Measurements from ENCODE around the gene VTCN1. TPM values are rescaled to one million over a fixed set of nuclear protein-coding genes. Genes with fewer than 3 reads are reported as not detected.

The VTCN1 gene
- total RNA-seq, 1 experiment from 2014 or later, result not detected

DNA sequence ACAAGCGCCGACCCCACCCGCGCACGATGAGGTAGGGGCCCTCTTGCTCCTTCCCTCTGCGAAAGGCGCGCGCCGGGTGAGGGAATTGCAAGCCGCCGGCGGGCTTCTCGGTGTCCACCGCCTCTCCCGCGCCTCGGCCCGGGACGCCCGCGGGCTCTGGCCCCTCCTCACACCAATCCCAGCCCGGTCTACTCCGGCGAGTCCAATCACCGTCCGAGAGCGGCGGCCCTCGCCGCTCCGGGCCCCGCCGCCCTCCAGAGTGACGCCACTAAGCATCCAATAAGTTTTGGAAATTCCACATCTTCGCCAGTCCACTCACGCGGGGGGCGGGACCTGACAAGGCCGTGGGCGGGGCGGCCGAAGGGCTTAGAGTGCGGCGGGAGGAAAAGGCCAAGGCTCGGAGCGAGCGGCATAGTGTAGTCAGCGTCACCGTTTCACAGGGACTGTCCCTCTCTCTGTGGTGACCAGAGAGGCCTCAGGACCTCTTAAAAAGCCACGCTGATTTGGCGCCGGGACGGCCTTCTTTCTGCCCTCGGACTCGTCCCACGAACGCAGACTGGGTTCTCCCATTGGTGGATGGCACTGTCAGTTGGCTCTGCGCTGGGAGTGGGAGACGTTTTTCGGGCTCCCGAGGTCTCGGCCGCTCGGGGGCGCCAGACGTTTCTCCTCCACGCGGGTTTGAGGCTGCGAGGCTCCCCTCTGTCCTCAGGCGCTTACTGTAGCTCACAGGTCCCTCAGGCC is 89.0 kb downstream of the VTCN1 start, which contains the start of gene TRIM45 (continued):
- TF ChIP-seq NFYB (CRISPR knock-in tag; conservative IDR thresholded peaks at IDR 0.05; ENCODE audit: low read depth), result peak; percentile 78
- peak; percentile 59; the same call in 1 of the 2 replicates for TF ChIP-seq SP1 (CRISPR knock-in tag; conservative IDR thresholded peaks at IDR 0.05)
- TF ChIP-seq FOXP4 (CRISPR knock-in tag; IDR thresholded peaks at IDR 0.05), result no peak; the same call in 1 of the 2 replicates
- TF ChIP-seq KAT7 (CRISPR knock-in tag; IDR thresholded peaks at IDR 0.05; ENCODE audit: borderline replicate concordance), result no peak
- TF ChIP-seq SMAD4 (CRISPR knock-in tag; IDR thresholded peaks at IDR 0.05), result 0 out of 2 replicates have a peak, but pooled peaks have one; percentile 4
- TF ChIP-seq ZNF317 (CRISPR knock-in tag; IDR thresholded peaks at IDR 0.05; ENCODE audit: borderline replicate concordance, low read depth), result no peak
- TF ChIP-seq ZNF671 (CRISPR knock-in tag; IDR thresholded peaks at IDR 0.05), result no peak
- TF ChIP-seq MYBL2 (CRISPR knock-in tag; IDR thresholded peaks at IDR 0.05), result no peak
- TF ChIP-seq ZNF423 (CRISPR knock-in tag; IDR thresholded peaks at IDR 0.05), result no peak
- TF ChIP-seq ARID4B (CRISPR knock-in tag; IDR thresholded peaks at IDR 0.05; ENCODE audit: borderline replicate concordance), result 0 out of 2 replicates have a peak, but pooled peaks have one; percentile 51
- no peak for TF ChIP-seq FOXJ3 (CRISPR knock-in tag; IDR thresholded peaks at IDR 0.05; ENCODE audit: borderline replicate concordance)
- TF ChIP-seq, protein P1, sequence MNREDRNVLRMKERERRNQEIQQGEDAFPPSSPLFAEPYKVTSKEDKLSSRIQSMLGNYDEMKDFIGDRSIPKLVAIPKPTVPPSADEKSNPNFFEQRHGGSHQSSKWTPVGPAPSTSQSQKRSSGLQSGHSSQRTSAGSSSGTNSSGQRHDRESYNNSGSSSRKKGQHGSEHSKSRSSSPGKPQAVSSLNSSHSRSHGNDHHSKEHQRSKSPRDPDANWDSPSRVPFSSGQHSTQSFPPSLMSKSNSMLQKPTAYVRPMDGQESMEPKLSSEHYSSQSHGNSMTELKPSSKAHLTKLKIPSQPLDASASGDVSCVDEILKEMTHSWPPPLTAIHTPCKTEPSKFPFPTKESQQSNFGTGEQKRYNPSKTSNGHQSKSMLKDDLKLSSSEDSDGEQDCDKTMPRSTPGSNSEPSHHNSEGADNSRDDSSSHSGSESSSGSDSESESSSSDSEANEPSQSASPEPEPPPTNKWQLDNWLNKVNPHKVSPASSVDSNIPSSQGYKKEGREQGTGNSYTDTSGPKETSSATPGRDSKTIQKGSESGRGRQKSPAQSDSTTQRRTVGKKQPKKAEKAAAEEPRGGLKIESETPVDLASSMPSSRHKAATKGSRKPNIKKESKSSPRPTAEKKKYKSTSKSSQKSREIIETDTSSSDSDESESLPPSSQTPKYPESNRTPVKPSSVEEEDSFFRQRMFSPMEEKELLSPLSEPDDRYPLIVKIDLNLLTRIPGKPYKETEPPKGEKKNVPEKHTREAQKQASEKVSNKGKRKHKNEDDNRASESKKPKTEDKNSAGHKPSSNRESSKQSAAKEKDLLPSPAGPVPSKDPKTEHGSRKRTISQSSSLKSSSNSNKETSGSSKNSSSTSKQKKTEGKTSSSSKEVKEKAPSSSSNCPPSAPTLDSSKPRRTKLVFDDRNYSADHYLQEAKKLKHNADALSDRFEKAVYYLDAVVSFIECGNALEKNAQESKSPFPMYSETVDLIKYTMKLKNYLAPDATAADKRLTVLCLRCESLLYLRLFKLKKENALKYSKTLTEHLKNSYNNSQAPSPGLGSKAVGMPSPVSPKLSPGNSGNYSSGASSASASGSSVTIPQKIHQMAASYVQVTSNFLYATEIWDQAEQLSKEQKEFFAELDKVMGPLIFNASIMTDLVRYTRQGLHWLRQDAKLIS (CRISPR knock-in tag; IDR thresholded peaks at IDR 0.05; ENCODE audit: borderline replicate concordance), result no peak
- no peak for TF ChIP-seq ATF6 (CRISPR knock-in tag; IDR thresholded peaks at IDR 0.05)
- TF ChIP-seq TEAD4 (CRISPR knock-in tag; IDR thresholded peaks at IDR 0.05), result peak; percentile 9; the same call in 1 of the 2 replicates
- TF ChIP-seq ATF1 (CRISPR knock-in tag; IDR thresholded peaks at IDR 0.05), result no peak
- TF ChIP-seq NFATC4 (CRISPR knock-in tag; IDR thresholded peaks at IDR 0.05), result no peak
- 0 out of 2 replicates have a peak, but pooled peaks have one; percentile 19 for TF ChIP-seq SMAD3 (CRISPR knock-in tag; IDR thresholded peaks at IDR 0.05; ENCODE audit: borderline replicate concordance)
- TF ChIP-seq PREB (CRISPR knock-in tag; IDR thresholded peaks at IDR 0.05; ENCODE audit: borderline replicate concordance), result no peak
- TF ChIP-seq NFE2L1 (CRISPR knock-in tag; IDR thresholded peaks at IDR 0.05), result peak; percentile 7; the same call in 1 of the 2 replicates
- TF ChIP-seq, protein P2, sequence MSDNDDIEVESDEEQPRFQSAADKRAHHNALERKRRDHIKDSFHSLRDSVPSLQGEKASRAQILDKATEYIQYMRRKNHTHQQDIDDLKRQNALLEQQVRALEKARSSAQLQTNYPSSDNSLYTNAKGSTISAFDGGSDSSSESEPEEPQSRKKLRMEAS (CRISPR knock-in tag; IDR thresholded peaks at IDR 0.05), result peak; percentile 97
- TF ChIP-seq ZBTB43 (CRISPR knock-in tag; IDR thresholded peaks at IDR 0.05), result peak; percentile 31; the same call in 1 of the 2 replicates
- no peak; the same call in 1 of the 2 replicates for TF ChIP-seq E2F4 (CRISPR knock-in tag; IDR thresholded peaks at IDR 0.05; ENCODE audit: borderline replicate concordance, low read depth)

Measured in WTC11 (cell line).